MM.1S (cell line): Measurements from ENCODE around the gene KAT6B.

Experiments
- CTCF ChIP-seq: fragments of 300-600 bp; sonication (generic); IDR thresholded peaks from 2 replicates; pipeline ENCODE4 v1.5.1; 2016; ENCODE audit warnings: antibody characterized with exemption, low read length, mixed read lengths
- EZH2 ChIP-seq: fragments of 300-600 bp; sonication (generic); optimal IDR thresholded peaks from 2 replicates; pipeline ENCODE3; 2017; ENCODE audit warnings: low read depth, mild to moderate bottlenecking, antibody characterized with exemption, low read length, mixed read lengths
- EZH2phosphoT487 ChIP-seq: fragments of 300-600 bp; sonication (generic); IDR thresholded peaks from 2 replicates; pipeline ENCODE4 v1.6.1; 2018; ENCODE audit warnings: antibody characterized with exemption, low read length

GRCh38 chr10:74925708-74926107, 99.3 kb downstream of the KAT6B start:
- TF ChIP-seq CTCF = no peak
- TF ChIP-seq EZH2 = no peak
- no peak for TF ChIP-seq EZH2phosphoT487
